HG02938 (cell line): ENCODE results near the gene EML5.

Source experiments
- ATAC-seq: cut with Tn5 transposase; IDR thresholded peaks from one replicate; pipeline ENCODE4 v1.9.1; 2021; ENCODE audit warnings: mild to moderate bottlenecking, moderate library complexity; ENCODE audit not compliant: unreplicated experiment

EML5 gene

GRCh38 chr14:88568196-88568595 is 224.6 kb downstream of the EML5 start:
- no peak for ATAC-seq

- no peak for ATAC-seq
Measured at GRCh38 chr14:88565427-88565826, 227.3 kb downstream of the EML5 start.

- no peak for ATAC-seq
Measured at GRCh38 chr14:88563845-88564244, 228.9 kb downstream of the EML5 start.

- peak; percentile 87 for ATAC-seq
Measured at GRCh38 chr14:88562831-88563686, 229.7 kb downstream of the EML5 start, which contains the start of gene ZC3H14. TSS of gene ZC3H14 (plus strand) at chr14:88563037. CDS start at chr14:88563134, 97 bp downstream.

GRCh38 chr14:88562532-88562830 is 230.3 kb downstream of the EML5 start:
- ATAC-seq = no peak
